GM12878 (cell line): ENCODE data around the gene KLHDC10. TPM values are rescaled to one million over a fixed set of nuclear protein-coding genes. Genes with fewer than 3 reads are reported as not detected.

Experiments used
- ATAC-seq: fragments of 200-7000 bp; cut with Tn5 transposase; 3 replicates; pipeline ENCODE4 v1.9.1; 2020; ENCODE audit warnings: mild to moderate bottlenecking, moderate library complexity
- BruUV-seq: library from RNA; stranded (reverse); fragments of 400-500 nt; replicated peaks from 2 replicates; lab custom pipeline; 2021; lab: Mats Ljungman, UMichigan
- CTCF ChIA-PET: fragments of 300-600 bp; sonication (Branson Sonifier 250); formaldehyde crosslinking; extraction: SDS; loops from one replicate; lab custom pipeline; 2021; ENCODE audit warnings: inconsistent platforms; lab: Yijun Ruan, JAX
- POLR2A ChIA-PET: fragments of 350-600 bp; formaldehyde crosslinking; extraction: SDS; loops from one replicate; lab custom pipeline; 2021; ENCODE audit warnings: inconsistent platforms; lab: Charles Lee
- RAD21 ChIA-PET: fragments of 300-600 bp; sonication (Branson Sonifier 250); formaldehyde crosslinking; loops from one replicate; lab custom pipeline; 2023; ENCODE audit warnings: antibody characterized with exemption; ENCODE audit not compliant: unreplicated experiment; lab: Charles Lee
- SMC1A ChIA-PET: fragments of 300-600 bp; sonication (Branson Sonifier 250); formaldehyde crosslinking; loops from one replicate; lab custom pipeline; 2023; ENCODE audit not compliant: unreplicated experiment, uncharacterized antibody; lab: Charles Lee
- DNase-seq: peaks from one replicate; pipeline ENCODE4 v3.0.0-alpha.2; 2011; ENCODE audit warnings: low read depth, low spot score
- FAIRE-seq: peaks from 3 replicates; lab custom pipeline; 2011; peaks lifted over from hg19 to GRCh38; lab: Jason Lieb, UNC
- H2AFZ ChIP-seq: 2 replicates; pipeline ENCODE4 v1.6.0; 2011; ENCODE audit warnings: low read depth, low read length, control low read depth; ENCODE audit not compliant: control insufficient read depth
- H3K27ac ChIP-seq: 2 replicates; pipeline ENCODE4 v1.5.1; 2011; ENCODE audit warnings: control low read depth; ENCODE audit not compliant: control insufficient read depth, insufficient read depth
- H3K27me3 ChIP-seq, 2 experiments: replicated peaks in 1 of 2; 2 replicates each; pipeline versions ENCODE4 v1.6.0 to v1.6.1; 2011; ENCODE audit warnings: low read length in 1 of 2; ENCODE audit not compliant: control insufficient read depth in 2 of 2, insufficient read depth in 2 of 2
- H3K36me3 ChIP-seq, 2 experiments: 2 replicates each; pipeline ENCODE4 v1.5.1; 2011; ENCODE audit warnings: low read length in 1 of 2; ENCODE audit not compliant: control insufficient read depth in 2 of 2, insufficient read depth in 2 of 2
- H3K4me1 ChIP-seq: 2 replicates; pipeline ENCODE4 v1.6.1; 2011; ENCODE audit warnings: mild to moderate bottlenecking, low read length, moderate library complexity, mixed read lengths; ENCODE audit not compliant: control insufficient read depth, insufficient read depth
- H3K4me2 ChIP-seq: 2 replicates; pipeline ENCODE4 v1.6.0; 2011; ENCODE audit warnings: control low read depth; ENCODE audit not compliant: control insufficient read depth, insufficient read depth
- H3K4me3 ChIP-seq: fragments of 200-600 bp; sonication (generic); 2 replicates; pipeline ENCODE4 v1.5.1; 2016
- H3K79me2 ChIP-seq: 2 replicates; pipeline ENCODE4 v1.6.0; 2011; ENCODE audit warnings: low read length; ENCODE audit not compliant: control insufficient read depth, insufficient read depth
- H3K9ac ChIP-seq: 2 replicates; pipeline ENCODE4 v1.8.0; 2011; ENCODE audit warnings: low read length, control low read depth, mixed read lengths; ENCODE audit not compliant: control insufficient read depth, insufficient read depth
- H3K9me3 ChIP-seq: replicated peaks from 3 replicates; pipeline ENCODE4 v1.5.1; 2011; ENCODE audit warnings: mild to moderate bottlenecking, low read length; ENCODE audit not compliant: control insufficient read depth, insufficient read depth
- H4K20me1 ChIP-seq: 2 replicates; pipeline ENCODE4 v1.6.0; 2011; ENCODE audit not compliant: control insufficient read depth, insufficient read depth
- CHD4 ChIP-seq: fragments of 200-600 bp; sonication (generic); IDR thresholded peaks from 2 replicates; pipeline ENCODE4 v1.6.1; 2016; ENCODE audit warnings: mild to moderate bottlenecking
- HDAC6 ChIP-seq: fragments of 200-600 bp; sonication (generic); IDR thresholded peaks from one replicate; pipeline ENCODE4 v1.8.0; 2017; ENCODE audit warnings: antibody characterized with exemption; ENCODE audit not compliant: unreplicated experiment
- MEF2A ChIP-seq: IDR thresholded peaks from 2 replicates; pipeline ENCODE4 v1.6.1; 2011; ENCODE audit warnings: low read depth, mild to moderate bottlenecking, low read length, moderate library complexity; ENCODE audit not compliant: insufficient read depth
- MYB ChIP-seq: fragments of 150-350 bp; IDR thresholded peaks from 2 replicates; pipeline ENCODE4 v1.6.1; 2014; ENCODE audit warnings: mild to moderate bottlenecking, low read depth, low read length, borderline replicate concordance
- NRF1 ChIP-seq: conservative IDR thresholded peaks from 2 replicates; pipeline ENCODE4 v1.6.1; 2011; ENCODE audit warnings: mild to moderate bottlenecking, low read depth, low read length, improper control_type of control experiment
- PML ChIP-seq: IDR thresholded peaks from 2 replicates; pipeline ENCODE4 v1.6.1; 2012; ENCODE audit warnings: low read length, inconsistent platforms
- POLR2A ChIP-seq: IDR thresholded peaks from 2 replicates; pipeline ENCODE4 v1.6.1; 2011; ENCODE audit warnings: low read depth, mild to moderate bottlenecking, low read length
- WRNIP1 ChIP-seq: IDR thresholded peaks from 2 replicates; pipeline ENCODE4 v1.6.1; 2011; ENCODE audit warnings: low read depth, low read length, improper control_type of control experiment, borderline replicate concordance
- WGBS: methylation state at CpG from one replicate; pipeline ENCODE4 v1.1.6; 2016; ENCODE audit warnings: low lambda C conversion rate; ENCODE audit not compliant: insufficient replicate concordance, insufficient coverage; ENCODE audit errors: missing lambda C conversion rate; 5-methylcytosine and 5-hydroxymethylcytosine counted together
- in situ Hi-C: fragments of 300-500 bp; cut with MboI; formaldehyde crosslinking; loops from 9 replicates; pipeline ENCODE4 v1.14.3; 2018; ENCODE audit warnings: mixed read lengths
- intact Hi-C: fragments of 100-400 bp; cut with micrococcal nuclease; formaldehyde crosslinking; loops from one replicate; pipeline ENCODE4 v1.14.2; 2022; ENCODE audit not compliant: unreplicated experiment
- polyA plus RNA-seq, 11 experiments: library from polyadenylated mRNA; depleted of rRNA in 4 of 11; unstranded in 6 of 11; stranded (reverse) in 5 of 11; fragments of >200 nt; fragmentation: Nextera tagmentation in 4 of 11; fragmentation: Illumina TruSeq in 1 of 11; extraction: Ambion mirVana in 4 of 11; extraction: Trizol in 1 of 11; gene quantifications; 1 replicate in 1 of 11; 2 replicates in 10 of 11; pipeline versions ENCODE4 v1.2.1 to v1.2.3, GENCODE V29; 2011 to 2016; ENCODE audit warnings: inconsistent platforms in 2 of 11, missing spikeins in 2 of 11, low read depth in 1 of 11
- total RNA-seq, 4 experiments: library from RNA; depleted of rRNA in 3 of 4; stranded (reverse); fragments of >200 nt in 3 of 4; fragmentation: Illumina TruSeq in 1 of 4; extraction: Trizol in 1 of 4; gene quantifications; 2 replicates each; pipeline versions ENCODE4 v1.2.1 to v1.2.3, GENCODE V29; 2013 to 2021

The KLHDC10 gene
- total and polyA plus RNA-seq, 10 of the 15 experiments (the other 5 are each of a cell fraction or from before 2014, with no cell fraction given), result 2.9 to 20.6 (median 9.4) TPM

DNA sequence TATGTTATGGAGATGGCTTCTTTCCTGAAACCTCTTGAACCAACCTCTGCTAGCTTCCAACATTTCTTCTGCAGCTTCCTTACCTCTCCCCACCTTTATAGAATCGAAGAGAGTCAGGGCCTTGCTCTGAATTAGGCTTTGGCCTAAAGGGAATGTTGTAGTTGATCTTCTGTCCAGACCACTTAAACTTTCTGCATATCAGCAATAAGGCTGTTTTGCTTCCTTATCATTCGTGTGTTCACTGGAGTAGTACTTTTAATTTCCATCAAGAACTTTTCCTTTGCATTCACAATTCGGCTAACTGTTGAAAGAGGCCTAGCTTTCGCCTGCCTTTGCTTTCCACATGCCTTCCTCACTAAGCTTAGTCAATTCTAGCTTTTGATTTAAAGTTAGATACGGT lies 48.0 kb downstream of the KLHDC10 start:
- Histone ChIP-seq H3K9me3 (no peaks in the 10 kb centered on the region), H3K27ac (no peak overlapping the region), H4K20me1 (no peaks in the 10 kb centered on the region), H3K4me2 (no peak overlapping the region), H2AFZ (no peak overlapping the region), H3K4me3 (no peak overlapping the region), H3K79me2 (no peaks in the 10 kb centered on the region), H3K27me3 (no peaks in the 10 kb centered on the region), H3K36me3 (peaks cover 0 to 5% of the 10 kb centered on the region in 2 experiments; a peak in 1 of 4 replicates), H3K4me1 (peaks cover 18% of the 10 kb centered on the region), H3K9ac (no peak overlapping the region)
- no TSS peak for BruUV-seq
- in situ Hi-C loops, result no loop called here
- intact Hi-C loops, result no loop called here
- CTCF ChIA-PET, result interaction anchor here (1.6 kb wide), 1 partner anchor 39 kb away, joined by 4 read pairs; no protein-coding TSS in a partner anchor
- SMC1A ChIA-PET, result interaction anchor here (0.5 kb wide), 1 partner anchor 369 kb away, joined by 3 read pairs; no protein-coding TSS in a partner anchor
- FAIRE-seq (no peak), ATAC-seq (no peak), DNase-seq (no peak)
- POLR2A ChIA-PET, result no interaction called here
- TF ChIP-seq MYB (no peak), PML (no peak), WRNIP1 (no peak), HDAC6 (no peak), NRF1 (no peak), CHD4 (no peak)
- TF ChIP-seq, all 136 proteins: peak for 0
- 84% methylated on average over 5 of the region's 5 CpGs for WGBS
- RAD21 ChIA-PET, result no interaction called here

DNA sequence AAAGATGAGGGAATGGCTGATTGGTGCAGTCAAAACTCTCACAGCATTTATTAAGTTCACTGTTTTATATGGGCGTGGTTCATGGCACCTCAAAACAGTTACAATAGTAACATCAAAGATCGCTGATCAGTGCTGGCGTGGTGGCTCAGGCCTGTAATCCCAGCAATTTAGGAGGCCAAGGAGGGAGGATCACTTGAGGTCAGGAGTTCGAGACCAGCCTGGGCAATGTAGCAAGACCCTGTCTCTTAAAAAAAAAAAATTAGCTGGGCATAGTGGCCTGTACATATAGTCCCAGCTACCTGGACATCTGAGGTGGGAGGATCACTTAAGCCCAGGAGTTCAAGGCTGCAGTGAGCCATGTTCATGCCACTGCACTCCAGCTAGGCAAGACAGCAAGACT lies 48.5 kb downstream of the KLHDC10 start:
- POLR2A ChIA-PET, result no interaction called here
- 100% methylated on average over 4 of the region's 4 CpGs for WGBS
- no peak for FAIRE-seq

More for the DNA sequence above, 48.5 kb downstream of the KLHDC10 start:
- H4K20me1 ChIP-seq, result no peaks in the 10 kb centered on the region
- DNase-seq (no peak), ATAC-seq (no peak)
- H3K9ac ChIP-seq, result no peak overlapping the region
- in situ Hi-C loops (no loop called here), intact Hi-C loops (no loop called here)
- no peak for TF ChIP-seq POLR2A
- TF ChIP-seq MEF2A, result no peak
- ChIA-PET CTCF (interaction anchor here (1.6 kb wide), 1 partner anchor 39 kb away, joined by 4 read pairs; no protein-coding TSS in a partner anchor), SMC1A (no interaction called here), RAD21 (no interaction called here)
- H3K79me2 ChIP-seq, result no peaks in the 10 kb centered on the region
- H3K4me2 ChIP-seq, result no peak overlapping the region
- no peak overlapping the region for H2AFZ ChIP-seq
- H3K9me3 ChIP-seq, result no peaks in the 10 kb centered on the region
- BruUV-seq, result no TSS peak
- H3K4me1 ChIP-seq, result peaks cover 13% of the 10 kb centered on the region
- peaks cover 0 to 5% of the 10 kb centered on the region in 2 experiments; a peak in 1 of 4 replicates for H3K36me3 ChIP-seq
- no peaks in the 10 kb centered on the region for H3K27me3 ChIP-seq
- no peak overlapping the region for H3K27ac ChIP-seq
- H3K4me3 ChIP-seq, result no peak overlapping the region
